ENCODE measurements around the gene TLE2. TPM values are rescaled to one million over a fixed set of nuclear protein-coding genes. Genes with fewer than 3 reads are reported as not detected.
"Not testable (repeated sequence)": the region's sequence is repeated elsewhere in the genome, so short reads cannot be mapped to it uniquely, and the experiment has no call there.

Gene TLE2
- total RNA-seq, 1 donor from 2014 or later, result 20.6 TPM

- no peak for DNase-seq (ENCODE audit: low read depth, low spot score)
Measured at GRCh38 chr19:3015126-3016057, 13.7 kb downstream of the TLE2 start.

GRCh38 chr19:3014135-3014534, 14.9 kb downstream of the TLE2 start:
- no peak for DNase-seq (ENCODE audit: low read depth, low spot score)

GRCh38 chr19:3013263-3013725, 15.8 kb downstream of the TLE2 start:
- DNase-seq (ENCODE audit: low read depth, low spot score), result no peak

- no peak for DNase-seq (ENCODE audit: low read depth, low spot score)
Measured at GRCh38 chr19:3012621-3013262, 16.3 kb downstream of the TLE2 start.

GRCh38 chr19:3012059-3012458, 17.0 kb downstream of the TLE2 start:
- DNase-seq (ENCODE audit: low read depth, low spot score), result not testable (repeated sequence)

GRCh38 chr19:3010871-3011270, 18.2 kb downstream of the TLE2 start:
- no peak for DNase-seq (ENCODE audit: low read depth, low spot score)

GRCh38 chr19:3008994-3009393, 20.1 kb downstream of the TLE2 start:
- no peak for DNase-seq (ENCODE audit: low read depth, low spot score)

- DNase-seq (ENCODE audit: low read depth, low spot score), result no peak
Measured at GRCh38 chr19:3007975-3008374, 21.1 kb downstream of the TLE2 start.

GRCh38 chr19:3006075-3006767, 22.9 kb downstream of the TLE2 start:
- DNase-seq (ENCODE audit: low read depth, low spot score), result no peak

GRCh38 chr19:3005345-3005744, 23.7 kb downstream of the TLE2 start:
- no peak for DNase-seq (ENCODE audit: low read depth, low spot score)

GRCh38 chr19:3004522-3004921, 24.6 kb downstream of the TLE2 start:
- DNase-seq (ENCODE audit: low read depth, low spot score), result no peak

- DNase-seq (ENCODE audit: low read depth, low spot score), result no peak
Measured at GRCh38 chr19:3003046-3003445, 26.0 kb downstream of the TLE2 start.

GRCh38 chr19:3001235-3001800, 27.8 kb downstream of the TLE2 start:
- no peak for DNase-seq (ENCODE audit: low read depth, low spot score)

GRCh38 chr19:2998642-2999041, 30.4 kb downstream of the TLE2 start:
- DNase-seq (ENCODE audit: low read depth, low spot score), result no peak

- DNase-seq (ENCODE audit: low read depth, low spot score), result no peak
Measured at GRCh38 chr19:2997720-2998119, 31.4 kb downstream of the TLE2 start.

- no peak for DNase-seq (ENCODE audit: low read depth, low spot score)
Measured at GRCh38 chr19:2994588-2995131, 34.4 kb downstream of the TLE2 start.

GRCh38 chr19:2993579-2993978, 35.5 kb downstream of the TLE2 start:
- no peak for DNase-seq (ENCODE audit: low read depth, low spot score)

- DNase-seq (ENCODE audit: low read depth, low spot score), result no peak
Measured at GRCh38 chr19:2992958-2993357, 36.1 kb downstream of the TLE2 start.

GRCh38 chr19:2992333-2992732, 36.7 kb downstream of the TLE2 start:
- DNase-seq (ENCODE audit: low read depth, low spot score), result not testable (repeated sequence)

- DNase-seq (ENCODE audit: low read depth, low spot score), result no peak
Measured at GRCh38 chr19:2989236-2989946, 39.7 kb downstream of the TLE2 start.

- no peak for DNase-seq (ENCODE audit: low read depth, low spot score)
Measured at GRCh38 chr19:2988568-2988967, 40.5 kb downstream of the TLE2 start.

Measured in pulmonary artery endothelial cell (primary cell).